Measurements from ENCODE around the gene MICAL3. TPM values are rescaled to one million over a fixed set of nuclear protein-coding genes. Genes with fewer than 3 reads are reported as not detected.

The MICAL3 gene
- polyA plus RNA-seq, 2 of the 4 experiments (the other 2 are of a cell fraction) = 20.5 to 30.1 TPM

GRCh38 chr22:17803609-17804270 is 220.6 kb downstream of the MICAL3 start (continued):
- no peak for TF ChIP-seq JUNB (IDR thresholded peaks at IDR 0.05)
- no peak for TF ChIP-seq SMC3 (IDR thresholded peaks at IDR 0.05)
- no peak for TF ChIP-seq ZNF302 (CRISPR knock-in tag; IDR thresholded peaks at IDR 0.05)
- no peak for TF ChIP-seq EHMT2 (IDR thresholded peaks at IDR 0.05; ENCODE audit: low read depth)

- no peak for ATAC-seq
- DNase-seq (ENCODE audit: low read depth in 1 of 2, low spot score in 1 of 2) = no peak
- no peak overlapping the region for H3K4me3 ChIP-seq
- no peak for TF ChIP-seq HOXB13 (CRISPR knock-in tag; IDR thresholded peaks at IDR 0.05; ENCODE audit: low read depth)
- TF ChIP-seq ZFP36 (IDR thresholded peaks at IDR 0.05; ENCODE audit: borderline replicate concordance, partially characterized antibody) = no peak
- no peak for TF ChIP-seq RFX5 (IDR thresholded peaks at IDR 0.05)
- no peak for TF ChIP-seq JUNB (IDR thresholded peaks at IDR 0.05)
- no peak for TF ChIP-seq EP300 (IDR thresholded peaks at IDR 0.05)
- TF ChIP-seq CEBPB (IDR thresholded peaks at IDR 0.05) = no peak
- no peak for TF ChIP-seq HOXA7 (CRISPR knock-in tag; IDR thresholded peaks at IDR 0.05)
- TF ChIP-seq ZNF302 (CRISPR knock-in tag; IDR thresholded peaks at IDR 0.05) = no peak
- TF ChIP-seq BCL3 (IDR thresholded peaks at IDR 0.05) = no peak
- no peak for TF ChIP-seq TFCP2L1 (CRISPR knock-in tag; IDR thresholded peaks at IDR 0.05)
- no peak for TF ChIP-seq MAX (IDR thresholded peaks at IDR 0.05)
- no peak for TF ChIP-seq MYC (IDR thresholded peaks at IDR 0.05; ENCODE audit: borderline replicate concordance, low read length)
- no peak for TF ChIP-seq FOSL2 (IDR thresholded peaks at IDR 0.05)
- TF ChIP-seq FOSL2 (CRISPR knock-in tag; IDR thresholded peaks at IDR 0.05) = no peak
- no peak for TF ChIP-seq HOXB5 (CRISPR knock-in tag; IDR thresholded peaks at IDR 0.05)
- no peak for TF ChIP-seq SREBF2 (IDR thresholded peaks at IDR 0.05)
- TF ChIP-seq RCOR1 (IDR thresholded peaks at IDR 0.05; ENCODE audit: low read depth, low read length) = no peak
- no peak overlapping the region for H3K27ac ChIP-seq
- H3K4me1 ChIP-seq = no peaks in the 10 kb centered on the region
- CTCF ChIA-PET = interaction anchor here (1.2 to 3.8 kb wide), 2 partner anchors 18 to 27 kb away, joined by 3 to 16 read pairs; no protein-coding TSS in a partner anchor
- no peaks in the 10 kb centered on the region for H3K9me3 ChIP-seq
- POLR2A ChIA-PET = no interaction called here
- WGBS (ENCODE audit: missing lambda C conversion rate) = 80% methylated on average over 2 of the region's 2 CpGs
- H3K4me2 ChIP-seq = no peak overlapping the region
- no peak for FAIRE-seq
Measured at GRCh38 chr22:17802822-17803221, 221.5 kb downstream of the MICAL3 start.

- H3K4me3 ChIP-seq = no peak overlapping the region
- WGBS (ENCODE audit: missing lambda C conversion rate) = 86% methylated on average over 10 of the region's 10 CpGs
- H3K9me3 ChIP-seq = no peaks in the 10 kb centered on the region
- no peak for ATAC-seq
- H3K4me2 ChIP-seq = no peak overlapping the region
- H3K4me1 ChIP-seq = no peaks in the 10 kb centered on the region
- no peak for TF ChIP-seq CHD2 (IDR thresholded peaks at IDR 0.05; ENCODE audit: low read length, partially characterized antibody)
- TF ChIP-seq NPAS2 (CRISPR knock-in tag; IDR thresholded peaks at IDR 0.05; ENCODE audit: borderline replicate concordance) = no peak
- TF ChIP-seq MAX (IDR thresholded peaks at IDR 0.05) = no peak
- no peak for TF ChIP-seq KDM5A (IDR thresholded peaks at IDR 0.05)
- TF ChIP-seq HDAC2 (IDR thresholded peaks at IDR 0.05) = no peak
- no peak for TF ChIP-seq RAD21 (conservative IDR thresholded peaks at IDR 0.05 in 1 of 2, IDR thresholded peaks at IDR 0.05 in 1 of 2)
- TF ChIP-seq ESRRA (IDR thresholded peaks at IDR 0.05; ENCODE audit: borderline replicate concordance, low read length) = no peak
- no peak for TF ChIP-seq HOXB5 (CRISPR knock-in tag; IDR thresholded peaks at IDR 0.05)
- ChIA-PET POLR2A (no interaction called here), CTCF (interaction anchor here (3.8 kb wide), 1 partner anchor 18 kb away, joined by 16 read pairs; no protein-coding TSS in a partner anchor)
- DNase-seq (ENCODE audit: low read depth in 1 of 2, low spot score in 1 of 2) = no peak
- no peak for FAIRE-seq
- H3K27ac ChIP-seq = no peak overlapping the region
Measured at GRCh38 chr22:17802411-17802810, 221.9 kb downstream of the MICAL3 start.
